Ascending aorta (tissue), 2 donors: ENCODE results near the gene NEDD8. TPM values are rescaled to one million over a fixed set of nuclear protein-coding genes. Genes with fewer than 3 reads are reported as not detected.
A peak's percentile ranks its signal among the peaks of the same experiment; 100 is the strongest.
"Not testable (repeated sequence)": the region's sequence is repeated elsewhere in the genome, so short reads cannot be mapped to it uniquely, and the experiment has no call there.

Source experiments
- DNase-seq, 2 donors: peaks; one replicate each; pipeline ENCODE4 v3.0.0-alpha.2; 2019; ENCODE audit warnings: low spot score in 2 of 2
- H3K27ac ChIP-seq, 2 donors: fragments of 200-600 bp; sonication (generic); one replicate each; pipeline ENCODE4 v1.5.1; 2016 to 2017; ENCODE audit warnings: mild to moderate bottlenecking in 1 of 2
- H3K27me3 ChIP-seq: fragments of 200-600 bp; sonication (generic); one replicate; pipeline ENCODE4 v1.5.1; 2017
- H3K36me3 ChIP-seq, 2 donors: fragments of 200-600 bp; sonication (generic); one replicate each; pipeline ENCODE4 v1.5.1; 2016
- H3K4me1 ChIP-seq, 2 donors: fragments of 200-600 bp; sonication (generic); one replicate each; pipeline ENCODE4 v1.5.1; 2016 to 2017; ENCODE audit warnings: mild to moderate bottlenecking in 1 of 2
- H3K4me3 ChIP-seq, 2 donors: fragments of 200-600 bp; sonication (generic); one replicate each; pipeline ENCODE4 v1.5.1; 2016 to 2017; ENCODE audit warnings: mild to moderate bottlenecking in 1 of 2
- H3K9me3 ChIP-seq, 2 donors: fragments of 200-600 bp; sonication (generic); one replicate each; pipeline ENCODE4 v1.5.1; 2016
- intact Hi-C: fragments of 100-400 bp; cut with DNase I; formaldehyde crosslinking; loops from one replicate; pipeline ENCODE4 v1.15.1; 2023
- total RNA-seq: library from RNA; depleted of rRNA; stranded (reverse); fragments of >200 nt; gene quantifications from one replicate; pipeline ENCODE4 v1.1.0, GENCODE V29; 2016
- TF ChIP-seq, protein P1 (sequence below), 3 experiments: fragments of 200-600 bp in 2 of 3; fragments of 450-650 bp in 1 of 3; sonication (generic) in 2 of 3; IDR thresholded peaks; one replicate each; pipeline ENCODE4 v1.5.1; 2016 to 2019; ENCODE audit warnings: antibody characterized with exemption in 3 of 3, mild to moderate bottlenecking in 1 of 3, moderate library complexity in 1 of 3

NEDD8 gene
- total RNA-seq, 1 donor from 2014 or later: 72.8 TPM

DNA sequence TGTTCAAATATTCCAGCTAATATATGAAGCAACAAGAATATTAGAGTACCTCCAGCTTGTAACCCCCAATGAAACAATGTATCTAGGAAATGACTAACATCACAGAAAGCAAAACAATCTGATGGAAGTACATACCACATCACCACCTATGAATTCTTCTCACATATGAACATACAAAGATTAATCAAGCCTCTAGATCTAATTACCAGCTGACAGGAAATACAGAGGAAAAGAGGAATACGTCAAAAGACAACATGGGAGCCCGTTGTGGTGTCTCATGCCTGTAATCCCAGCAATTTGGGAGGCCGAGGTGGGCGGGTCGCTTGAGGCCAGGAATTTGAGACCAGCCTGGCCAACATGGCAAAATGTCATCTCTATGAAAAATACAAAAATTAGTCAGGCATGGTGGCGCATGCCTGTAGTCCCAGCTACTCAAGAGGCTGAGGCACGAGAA, 7.5 kb downstream of the NEDD8 start:
- Histone ChIP-seq H3K9me3 (no peaks in the 10 kb centered on the region), H3K4me3 (no peak overlapping the region), H3K27me3 (no peaks in the 10 kb centered on the region), H3K36me3 (peaks cover 2 to 15% of the 10 kb centered on the region in 2 donors), H3K27ac (no peak overlapping the region), H3K4me1 (no peaks in the 10 kb centered on the region)
- peak in 1 of 2 donors; percentile 41 for DNase-seq
- intact Hi-C loops: no loop called here
- TF ChIP-seq, protein P1, sequence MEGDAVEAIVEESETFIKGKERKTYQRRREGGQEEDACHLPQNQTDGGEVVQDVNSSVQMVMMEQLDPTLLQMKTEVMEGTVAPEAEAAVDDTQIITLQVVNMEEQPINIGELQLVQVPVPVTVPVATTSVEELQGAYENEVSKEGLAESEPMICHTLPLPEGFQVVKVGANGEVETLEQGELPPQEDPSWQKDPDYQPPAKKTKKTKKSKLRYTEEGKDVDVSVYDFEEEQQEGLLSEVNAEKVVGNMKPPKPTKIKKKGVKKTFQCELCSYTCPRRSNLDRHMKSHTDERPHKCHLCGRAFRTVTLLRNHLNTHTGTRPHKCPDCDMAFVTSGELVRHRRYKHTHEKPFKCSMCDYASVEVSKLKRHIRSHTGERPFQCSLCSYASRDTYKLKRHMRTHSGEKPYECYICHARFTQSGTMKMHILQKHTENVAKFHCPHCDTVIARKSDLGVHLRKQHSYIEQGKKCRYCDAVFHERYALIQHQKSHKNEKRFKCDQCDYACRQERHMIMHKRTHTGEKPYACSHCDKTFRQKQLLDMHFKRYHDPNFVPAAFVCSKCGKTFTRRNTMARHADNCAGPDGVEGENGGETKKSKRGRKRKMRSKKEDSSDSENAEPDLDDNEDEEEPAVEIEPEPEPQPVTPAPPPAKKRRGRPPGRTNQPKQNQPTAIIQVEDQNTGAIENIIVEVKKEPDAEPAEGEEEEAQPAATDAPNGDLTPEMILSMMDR (IDR thresholded peaks at IDR 0.05): no peak

DNA sequence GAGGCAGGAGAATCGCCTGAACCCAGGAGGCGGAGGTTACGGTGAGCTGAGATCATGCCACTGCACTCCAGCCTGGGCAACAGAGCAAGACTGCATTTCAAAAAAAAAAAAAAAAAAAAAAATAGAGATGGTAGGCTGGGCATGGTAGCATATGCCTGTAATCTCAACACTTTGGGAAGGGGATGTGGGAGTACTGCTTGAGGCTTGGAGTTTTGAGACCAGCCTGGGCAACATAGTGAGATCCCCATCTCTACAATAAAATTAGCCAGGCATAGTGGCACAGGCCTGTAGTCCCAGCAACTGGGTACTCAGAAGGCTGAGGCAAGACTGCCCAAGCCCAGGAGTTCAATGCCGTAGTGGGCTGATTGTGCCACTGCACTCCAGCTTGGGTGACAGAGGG, 9.2 kb downstream of the NEDD8 start:
- H3K4me1 ChIP-seq, H3K36me3 ChIP-seq, H3K27ac ChIP-seq, H3K9me3 ChIP-seq, intact Hi-C loops, H3K27me3 ChIP-seq, H3K4me3 ChIP-seq: not testable (repeated sequence)
- peak in 1 of 2 donors; percentile 24 for DNase-seq

DNA sequence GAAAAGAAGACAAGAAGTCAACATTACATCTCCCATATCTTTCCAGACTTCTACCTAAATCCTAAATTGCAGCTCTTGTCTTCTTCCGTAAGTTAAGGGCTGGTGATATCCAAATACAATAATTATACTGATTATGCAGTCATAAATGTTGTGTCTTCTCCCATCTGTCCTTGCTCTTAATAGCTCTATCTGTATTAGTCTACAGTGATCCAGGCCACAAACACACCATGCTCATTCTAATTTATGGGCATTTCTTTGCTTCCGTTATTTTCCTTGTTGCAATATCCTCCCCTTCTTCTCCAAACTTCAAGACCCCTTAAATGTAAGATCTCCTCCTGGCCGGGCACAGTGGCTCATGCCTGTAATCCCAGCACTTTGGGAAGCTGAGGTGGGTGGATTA, 12.6 kb downstream of the NEDD8 start:
- no peaks in the 10 kb centered on the region for H3K9me3 ChIP-seq
- no peak overlapping the region for H3K4me3 ChIP-seq
- H3K27ac ChIP-seq: no peak overlapping the region
- TF ChIP-seq, protein P1 (IDR thresholded peaks at IDR 0.05): no peak
- peaks cover 4 to 6% of the 10 kb centered on the region in 2 donors for H3K36me3 ChIP-seq
- intact Hi-C loops: loop anchor here (5.0 kb wide), 1 partner anchor 78 kb away; the partner anchor contains the start of genes DHRS1 and NOP9
- DNase-seq: no peak
- H3K27me3 ChIP-seq: no peaks in the 10 kb centered on the region
- peaks cover 3 to 9% of the 10 kb centered on the region in 2 donors for H3K4me1 ChIP-seq

DNA sequence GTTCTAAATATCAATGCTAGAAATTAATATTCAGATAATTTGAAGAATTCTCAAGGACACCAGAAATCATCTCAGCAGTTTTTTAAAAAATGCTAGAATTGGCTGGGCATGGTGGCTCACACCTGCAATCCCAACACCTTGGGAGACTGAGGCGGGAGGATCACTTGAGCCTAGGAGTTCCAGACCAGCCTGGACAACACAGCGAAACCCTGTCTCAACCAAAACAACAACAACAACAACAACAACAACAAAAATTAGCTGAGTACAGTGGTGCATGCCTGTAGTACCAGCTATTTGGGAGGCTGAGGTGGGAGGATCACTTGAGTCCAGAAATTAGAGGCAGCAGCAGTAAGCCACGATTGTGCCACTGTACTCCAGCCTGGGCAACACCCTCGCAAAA, 13.1 kb downstream of the NEDD8 start:
- Histone ChIP-seq H3K4me1 (peaks cover 3 to 14% of the 10 kb centered on the region in 2 donors), H3K4me3 (no peak overlapping the region), H3K27me3 (no peaks in the 10 kb centered on the region), H3K9me3 (no peaks in the 10 kb centered on the region), H3K36me3 (peaks cover 4 to 6% of the 10 kb centered on the region in 2 donors), H3K27ac (no peak overlapping the region)
- DNase-seq: peak in 1 of 2 donors; percentile 22
- intact Hi-C loops: loop anchor here (5.0 kb wide), 1 partner anchor 78 kb away; the partner anchor contains the start of genes DHRS1 and NOP9
- TF ChIP-seq, protein P1 (IDR thresholded peaks at IDR 0.05): no peak

DNA sequence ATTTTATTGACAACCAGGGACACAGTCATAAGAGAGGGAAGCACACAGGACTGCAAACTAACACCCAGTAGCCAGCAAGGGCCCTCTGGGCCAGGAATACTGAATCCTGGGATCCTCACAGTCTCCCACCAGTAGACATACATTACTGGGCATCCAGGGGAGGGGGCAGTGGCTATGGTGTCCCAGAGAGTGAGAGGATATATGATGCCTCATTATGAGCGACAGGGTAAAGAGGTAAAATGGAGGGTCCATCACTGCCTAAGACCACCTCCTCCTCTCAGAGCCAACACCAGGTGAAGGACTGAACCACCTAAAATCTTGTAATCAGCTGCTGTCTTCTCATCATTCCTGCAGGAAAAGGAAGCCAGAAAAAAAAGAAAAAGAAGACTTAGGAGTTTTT, 15.3 kb downstream of the NEDD8 start:
- DNase-seq, H3K27me3 ChIP-seq, H3K36me3 ChIP-seq, H3K4me3 ChIP-seq, H3K9me3 ChIP-seq: not testable (repeated sequence)
- H3K4me1 ChIP-seq: peaks cover 3 to 25% of the 10 kb centered on the region in 2 donors
- intact Hi-C loops: loop anchor here (1.0 to 5.0 kb wide), 2 partner anchors 15 to 80 kb away; partner anchors contain the start of genes DHRS1, GMPR2, NEDD8 and NOP9
- H3K27ac ChIP-seq: peak overlapping the region in 1 of 2 donors; percentile 93

DNA sequence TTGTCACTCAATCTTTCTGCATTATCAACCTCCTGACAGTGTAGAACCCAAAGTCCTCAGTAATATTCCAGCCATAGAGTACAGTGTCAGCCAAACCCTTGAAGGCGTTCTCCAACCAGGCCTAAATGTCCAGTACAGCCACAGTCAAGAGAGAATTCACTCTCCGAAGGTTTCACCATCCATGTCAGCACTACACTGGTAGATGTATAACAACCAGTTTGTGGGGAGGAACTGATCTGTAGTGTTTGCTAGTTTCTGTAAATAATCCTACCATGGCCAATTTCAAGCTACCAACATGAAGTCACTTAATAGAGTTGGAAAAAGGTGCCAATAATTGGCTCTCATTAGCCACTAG, 15.8 kb downstream of the NEDD8 start:
- intact Hi-C loops: loop anchor here (1.0 to 5.0 kb wide), 2 partner anchors 16 to 81 kb away; partner anchors contain the start of genes DHRS1, GMPR2, NEDD8 and NOP9
- Histone ChIP-seq H3K27ac (peak overlapping the region; percentile 87 to 93), H3K4me3 (peak overlapping the region in 1 of 2 donors; percentile 84), H3K4me1 (peaks cover 3 to 29% of the 10 kb centered on the region in 2 donors), H3K9me3 (no peaks in the 10 kb centered on the region), H3K27me3 (no peaks in the 10 kb centered on the region), H3K36me3 (peaks cover 4 to 9% of the 10 kb centered on the region in 2 donors)
- DNase-seq: no peak
- TF ChIP-seq, protein P1 (IDR thresholded peaks at IDR 0.05): no peak
